CD4-positive, CD25-positive, alpha-beta regulatory T cell (primary cell): ENCODE results near the gene PARP11. TPM values are rescaled to one million over a fixed set of nuclear protein-coding genes. Genes with fewer than 3 reads are reported as not detected.

Experiments used
- ATAC-seq, 2 donors: fragments of 150-1000 bp; cut with Tn5 transposase; one replicate each; pipeline ENCODE4 v1.10.0; 2021; ENCODE audit warnings: low read depth in 2 of 2, moderate number of reproducible peaks in 2 of 2, moderate library complexity in 1 of 2
- DNase-seq, 3 donors: peaks; one replicate each; pipeline versions ENCODE4 v3.0.0 to v3.0.0-alpha.2; 2012 to 2022; ENCODE audit warnings: mixed read lengths in 1 of 3
- H3K27ac ChIP-seq: one replicate; pipeline ENCODE4 v1.7.0; 2013; ENCODE audit warnings: mild to moderate bottlenecking, low read length; ENCODE audit not compliant: insufficient read depth, poor library complexity, severe bottlenecking
- H3K27me3 ChIP-seq: one replicate; pipeline ENCODE4 v1.7.0; 2013; ENCODE audit warnings: low read length; ENCODE audit not compliant: control insufficient read depth, insufficient read depth
- H3K36me3 ChIP-seq: one replicate; pipeline ENCODE4 v1.7.0; 2013; ENCODE audit warnings: mild to moderate bottlenecking, low read length, moderate library complexity; ENCODE audit not compliant: control insufficient read depth, insufficient read depth
- H3K4me1 ChIP-seq: 2 replicates; pipeline ENCODE4 v1.7.0; 2013; ENCODE audit warnings: mild to moderate bottlenecking, low read length; ENCODE audit not compliant: insufficient read depth, control insufficient read depth, poor library complexity, severe bottlenecking
- H3K4me3 ChIP-seq: one replicate; pipeline ENCODE4 v1.7.0; 2013; ENCODE audit warnings: low read depth, mild to moderate bottlenecking, low read length, moderate library complexity
- H3K9me3 ChIP-seq, 2 experiments: 1 replicate in 1 of 2; 2 replicates in 1 of 2; pipeline ENCODE4 v1.7.0; 2013; ENCODE audit warnings: low read length in 2 of 2, mild to moderate bottlenecking in 1 of 2, moderate library complexity in 1 of 2; ENCODE audit not compliant: control insufficient read depth in 2 of 2
- H3K27ac Mint-ChIP-seq, 3 donors: one replicate each; pipeline ENCODE4 v1.8.0; 2020 to 2022; ENCODE audit warnings: mild to moderate bottlenecking in 3 of 3, mixed read lengths in 3 of 3, moderate library complexity in 2 of 3
- H3K27me3 Mint-ChIP-seq: one replicate; pipeline ENCODE4 v1.8.0; 2022; ENCODE audit warnings: mild to moderate bottlenecking, mixed read lengths
- H3K36me3 Mint-ChIP-seq: one replicate; pipeline ENCODE4 v1.8.0; 2020; ENCODE audit warnings: mixed read lengths
- H3K4me1 Mint-ChIP-seq, 4 donors: one replicate each; pipeline ENCODE4 v1.8.0; 2020 to 2022; ENCODE audit warnings: mixed read lengths in 4 of 4, mild to moderate bottlenecking in 1 of 4
- H3K4me3 Mint-ChIP-seq, 4 donors: one replicate each; pipeline ENCODE4 v1.8.0; 2020 to 2022; ENCODE audit warnings: mild to moderate bottlenecking in 4 of 4, mixed read lengths in 4 of 4, moderate library complexity in 3 of 4
- H3K9me3 Mint-ChIP-seq, 7 donors: one replicate each; pipeline ENCODE4 v1.8.0; 2020 to 2022; ENCODE audit warnings: mixed read lengths in 7 of 7, mild to moderate bottlenecking in 3 of 7, moderate library complexity in 2 of 7
- polyA plus RNA-seq, 4 donors: library from polyadenylated mRNA; unstranded; fragments of 300-500 nt; fragmentation: Illumina TruSeq; gene quantifications; one replicate each; pipeline ENCODE4 v1.2.3, GENCODE V29; 2021
- total RNA-seq: library from RNA; stranded (reverse); gene quantifications from one replicate; pipeline ENCODE4 v1.2.3, GENCODE V29; 2022

The PARP11 gene
- total and polyA plus RNA-seq, 5 donors from 2014 or later, result 5.2 to 16.1 (median 6.8) TPM

DNA sequence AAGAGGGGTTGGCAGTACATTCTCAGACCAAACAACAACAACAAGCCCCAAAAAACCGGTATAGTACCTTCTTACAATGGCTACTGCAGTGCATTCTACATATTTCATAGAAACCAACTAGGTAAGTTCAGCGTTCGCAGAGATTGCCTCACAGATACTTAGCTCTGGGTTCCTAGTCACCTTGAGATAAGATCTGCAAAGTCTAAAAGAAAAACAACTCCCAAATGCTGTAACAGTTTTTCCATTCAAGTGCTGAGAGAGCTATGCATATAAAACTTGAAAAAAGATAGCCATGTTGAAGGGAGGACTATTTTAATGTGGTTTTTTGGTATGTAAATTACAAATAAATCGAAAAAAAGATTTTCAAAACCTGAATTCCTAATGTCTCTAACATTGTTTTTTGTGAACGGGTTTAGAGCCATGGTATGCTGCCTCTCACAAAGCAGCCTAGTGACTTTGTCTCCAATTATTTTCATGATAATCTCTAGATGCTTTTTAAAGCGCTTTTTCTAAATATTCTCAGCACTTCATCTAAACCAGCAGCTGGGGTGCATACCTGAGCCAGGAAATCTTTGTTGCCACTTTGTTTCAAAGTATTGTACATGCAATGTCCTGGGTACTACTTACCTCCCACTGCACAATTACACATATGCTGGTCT, 63.7 kb downstream of the PARP11 start:
- peaks cover 0 to 11% (median 5%) of the 10 kb centered on the region in 4 donors for H3K4me1 Mint-ChIP-seq
- Histone ChIP-seq H3K27ac (no peak overlapping the region), H3K36me3 (peaks cover 11% of the 10 kb centered on the region), H3K27me3 (no peaks in the 10 kb centered on the region), H3K4me3 (no peak overlapping the region), H3K4me1 (no peaks in the 10 kb centered on the region), H3K9me3 (no peaks in the 10 kb centered on the region)
- H3K9me3 Mint-ChIP-seq, result no peaks in the 10 kb centered on the region
- ATAC-seq (no peak), DNase-seq (no peak)
- peak overlapping the region in 1 of 3 donors; percentile 54 for H3K27ac Mint-ChIP-seq
- no peak overlapping the region for H3K4me3 Mint-ChIP-seq
- peaks cover 37% of the 10 kb centered on the region for H3K36me3 Mint-ChIP-seq
- H3K27me3 Mint-ChIP-seq, result no peaks in the 10 kb centered on the region

DNA sequence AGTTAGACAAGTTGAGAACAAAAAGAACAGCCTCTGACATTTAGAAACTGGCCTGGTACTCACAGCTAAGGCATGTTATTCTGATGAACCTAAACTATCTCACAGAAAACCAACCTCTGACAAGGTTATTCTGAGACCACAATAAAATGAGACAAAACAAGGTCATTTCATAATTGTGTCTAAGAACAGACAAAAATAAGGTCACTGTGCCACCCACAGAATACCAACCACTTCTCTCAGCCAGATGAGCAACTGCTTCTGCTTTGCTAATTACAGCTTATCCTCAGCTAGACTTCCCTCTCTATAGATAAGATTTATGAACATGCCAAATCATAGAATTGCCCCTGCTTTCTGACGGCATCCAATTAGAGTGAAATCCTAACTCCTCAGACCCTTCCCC, 68.1 kb downstream of the PARP11 start:
- Histone ChIP-seq H3K36me3 (peaks cover 2% of the 10 kb centered on the region), H3K9me3 (no peaks in the 10 kb centered on the region), H3K27me3 (no peaks in the 10 kb centered on the region), H3K27ac (no peak overlapping the region), H3K4me3 (no peak overlapping the region), H3K4me1 (no peaks in the 10 kb centered on the region)
- Mint-ChIP-seq H3K4me3 (no peak overlapping the region), H3K4me1 (peaks cover 0 to 5% (median 1%) of the 10 kb centered on the region in 4 donors), H3K27ac (peak overlapping the region in 1 of 3 donors; percentile 45), H3K36me3 (peaks cover 18% of the 10 kb centered on the region), H3K9me3 (no peaks in the 10 kb centered on the region), H3K27me3 (no peaks in the 10 kb centered on the region)
- ATAC-seq, result no peak
- DNase-seq, result no peak

DNA sequence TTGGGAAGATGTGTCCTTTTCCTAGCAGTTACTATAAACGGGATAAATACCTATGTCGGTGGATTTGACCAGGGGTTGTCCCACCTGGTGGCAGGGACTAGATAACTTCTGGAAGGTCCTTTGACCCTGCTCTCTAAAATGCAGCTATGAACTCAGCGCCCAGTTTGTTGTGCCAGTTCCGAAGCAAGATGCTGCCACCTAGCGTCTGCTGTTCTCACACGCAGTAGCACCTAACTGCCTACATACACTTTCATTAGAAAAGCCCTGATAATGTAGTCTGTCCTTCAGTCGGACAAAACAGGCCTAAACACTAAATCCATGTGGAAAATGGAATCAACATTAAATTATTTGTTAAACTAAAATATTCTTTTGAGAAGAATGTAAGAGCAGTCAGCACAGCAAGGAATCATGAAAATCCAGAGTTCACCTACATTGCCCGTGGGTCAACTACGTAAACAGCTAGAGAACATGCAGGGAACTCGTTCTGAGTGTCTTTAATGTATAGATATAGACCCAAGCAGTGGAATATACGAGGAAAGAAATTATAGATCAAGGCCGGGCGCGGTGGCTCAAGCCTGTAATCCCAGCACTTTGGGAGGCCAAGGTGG, 69.2 kb downstream of the PARP11 start:
- H3K4me1 ChIP-seq, result no peaks in the 10 kb centered on the region
- no peaks in the 10 kb centered on the region for H3K27me3 ChIP-seq
- peak; percentile 58 to 68 for ATAC-seq
- peaks cover 2% of the 10 kb centered on the region for H3K36me3 ChIP-seq
- H3K9me3 ChIP-seq, result no peaks in the 10 kb centered on the region
- peak; percentile 46 to 81 (median 62) for DNase-seq
- no peak overlapping the region for H3K27ac ChIP-seq
- Mint-ChIP-seq H3K27me3 (no peaks in the 10 kb centered on the region), H3K36me3 (peaks cover 18% of the 10 kb centered on the region), H3K9me3 (no peaks in the 10 kb centered on the region), H3K4me3 (no peak overlapping the region), H3K4me1 (peaks cover 0 to 5% (median 0%) of the 10 kb centered on the region in 4 donors), H3K27ac (no peak overlapping the region)
- H3K4me3 ChIP-seq, result no peak overlapping the region

DNA sequence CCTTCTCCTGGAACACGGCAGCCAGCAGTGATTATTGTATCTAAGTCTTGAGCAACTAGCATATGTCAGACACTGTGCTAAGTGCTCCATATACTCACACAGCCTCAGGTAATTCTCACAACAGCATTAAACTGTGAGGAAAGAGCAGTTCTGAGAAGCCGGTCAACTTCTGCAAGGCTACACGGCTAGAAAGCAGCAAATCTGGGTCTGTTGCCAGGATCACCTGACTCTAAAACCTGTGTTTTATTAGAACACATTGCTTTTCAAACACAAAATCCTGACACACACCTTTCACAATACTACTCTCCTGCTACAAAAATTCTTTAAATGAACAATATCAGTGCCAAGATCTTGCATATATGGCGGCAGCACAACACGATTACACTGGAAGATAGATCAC, 70.5 kb downstream of the PARP11 start:
- H3K4me3 Mint-ChIP-seq, result no peak overlapping the region
- Histone ChIP-seq H3K4me1 (no peaks in the 10 kb centered on the region), H3K27me3 (no peaks in the 10 kb centered on the region), H3K36me3 (no peaks in the 10 kb centered on the region), H3K4me3 (no peak overlapping the region), H3K9me3 (no peaks in the 10 kb centered on the region), H3K27ac (no peak overlapping the region)
- no peak overlapping the region for H3K27ac Mint-ChIP-seq
- H3K36me3 Mint-ChIP-seq, result peaks cover 25% of the 10 kb centered on the region
- H3K27me3 Mint-ChIP-seq, result no peaks in the 10 kb centered on the region
- ATAC-seq (no peak), DNase-seq (no peak)
- H3K4me1 Mint-ChIP-seq, result peaks cover 0 to 3% (median 0%) of the 10 kb centered on the region in 4 donors
- no peaks in the 10 kb centered on the region for H3K9me3 Mint-ChIP-seq

DNA sequence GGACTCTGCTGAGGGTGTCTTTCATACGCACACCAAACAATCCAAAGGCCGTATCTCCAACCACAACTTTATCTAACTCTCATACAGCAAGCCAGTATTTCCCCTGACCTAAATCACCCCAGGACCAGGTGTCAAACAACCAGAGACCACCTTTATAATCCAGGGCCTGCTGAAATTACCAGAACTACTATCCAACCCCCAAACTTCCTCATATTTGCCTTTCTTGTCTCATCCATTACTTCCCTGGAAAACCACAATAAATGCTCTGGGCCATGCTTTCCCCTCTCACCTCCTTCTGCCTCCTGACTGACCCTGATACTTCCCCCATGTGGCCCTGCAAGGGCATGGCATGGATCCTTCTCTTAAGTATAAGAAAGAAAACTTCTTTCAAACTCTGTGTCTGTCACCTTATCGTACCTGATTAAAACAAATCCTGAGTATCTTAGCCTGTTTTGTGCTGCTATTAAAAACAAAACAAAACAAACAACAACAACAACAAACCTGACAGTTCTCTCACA, 75.6 kb downstream of the PARP11 start:
- H3K4me1 Mint-ChIP-seq, result no peaks in the 10 kb centered on the region
- H3K9me3 ChIP-seq, result no peaks in the 10 kb centered on the region
- H3K27me3 ChIP-seq, result no peaks in the 10 kb centered on the region
- H3K4me1 ChIP-seq, result no peaks in the 10 kb centered on the region
- H3K36me3 ChIP-seq, result no peaks in the 10 kb centered on the region
- no peak overlapping the region for H3K27ac ChIP-seq
- H3K9me3 Mint-ChIP-seq, result peaks cover 0 to 3% (median 0%) of the 10 kb centered on the region in 7 donors
- DNase-seq (no peak), ATAC-seq (no peak)
- H3K4me3 ChIP-seq, result no peak overlapping the region
- no peak overlapping the region for H3K4me3 Mint-ChIP-seq
- no peak overlapping the region for H3K27ac Mint-ChIP-seq
- peaks cover 19% of the 10 kb centered on the region for H3K36me3 Mint-ChIP-seq
- H3K27me3 Mint-ChIP-seq, result no peaks in the 10 kb centered on the region

DNA sequence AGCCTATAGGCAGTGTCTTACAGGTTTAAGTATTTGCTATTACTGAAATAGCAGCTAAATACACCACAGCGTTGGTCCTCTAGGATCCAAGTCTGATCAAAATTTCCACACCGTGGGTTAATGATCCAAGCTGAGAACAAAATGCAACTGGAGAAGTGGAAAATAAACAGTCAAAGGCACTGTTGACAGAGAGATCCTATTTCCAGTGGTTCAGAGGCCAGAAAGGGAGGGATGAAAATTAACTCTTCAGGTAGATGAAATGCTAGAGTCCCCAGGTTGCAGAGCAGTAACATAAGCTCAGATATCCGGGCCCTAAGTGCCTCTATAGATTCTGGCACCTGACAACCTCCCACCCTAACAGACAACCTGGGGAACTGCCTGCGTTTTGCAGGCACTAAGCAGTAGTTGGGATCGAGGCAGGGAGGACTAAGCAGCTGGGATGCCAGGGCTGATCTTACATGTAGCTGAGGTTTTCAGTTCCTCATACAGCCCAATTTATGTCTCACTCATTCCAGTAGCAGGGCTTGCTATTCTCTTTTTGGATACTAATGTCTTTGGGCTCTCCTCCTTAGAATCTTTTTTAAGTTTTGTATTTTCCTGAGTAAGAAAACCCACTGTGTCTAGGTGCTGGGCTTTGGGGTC, 77.6 kb downstream of the PARP11 start:
- no peaks in the 10 kb centered on the region for H3K9me3 ChIP-seq
- H3K4me1 ChIP-seq, result no peaks in the 10 kb centered on the region
- Mint-ChIP-seq H3K4me1 (no peaks in the 10 kb centered on the region), H3K36me3 (peaks cover 21% of the 10 kb centered on the region), H3K27me3 (no peaks in the 10 kb centered on the region), H3K4me3 (no peak overlapping the region), H3K27ac (no peak overlapping the region), H3K9me3 (peaks cover 0 to 3% (median 0%) of the 10 kb centered on the region in 7 donors)
- no peak for DNase-seq
- H3K4me3 ChIP-seq, result no peak overlapping the region
- H3K36me3 ChIP-seq, result no peaks in the 10 kb centered on the region
- H3K27ac ChIP-seq, result no peak overlapping the region
- no peak for ATAC-seq
- no peaks in the 10 kb centered on the region for H3K27me3 ChIP-seq

DNA sequence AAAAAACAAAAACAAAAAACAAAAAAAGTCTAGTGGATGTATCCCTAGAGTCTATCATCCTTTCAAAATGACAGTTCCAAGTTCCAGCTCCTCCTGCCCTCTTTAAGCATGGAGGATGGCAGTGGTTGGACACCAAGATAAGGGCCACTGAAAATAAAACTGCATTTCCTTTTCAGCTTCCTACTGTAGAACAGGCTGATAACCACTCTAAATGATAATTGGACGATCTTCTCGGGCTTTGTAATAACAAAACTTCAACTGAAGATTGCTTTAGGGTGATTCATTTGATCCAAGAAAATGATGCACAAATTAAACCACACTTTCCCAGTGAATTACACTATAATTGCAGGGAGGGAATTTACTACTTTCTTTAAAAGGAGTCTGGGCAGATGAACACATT, 78.1 kb downstream of the PARP11 start:
- no peaks in the 10 kb centered on the region for H3K9me3 ChIP-seq
- no peaks in the 10 kb centered on the region for H3K27me3 ChIP-seq
- H3K36me3 ChIP-seq, result no peaks in the 10 kb centered on the region
- H3K27ac ChIP-seq, result no peak overlapping the region
- Mint-ChIP-seq H3K27me3 (no peaks in the 10 kb centered on the region), H3K36me3 (peaks cover 21% of the 10 kb centered on the region), H3K9me3 (peaks cover 0 to 3% (median 0%) of the 10 kb centered on the region in 7 donors), H3K4me3 (no peak overlapping the region), H3K4me1 (no peaks in the 10 kb centered on the region), H3K27ac (no peak overlapping the region)
- no peak overlapping the region for H3K4me3 ChIP-seq
- no peaks in the 10 kb centered on the region for H3K4me1 ChIP-seq
- DNase-seq (no peak), ATAC-seq (no peak)
